Measurements from ENCODE around the gene FSTL5.
"Not testable (repeated sequence)": the region's sequence is repeated elsewhere in the genome, so short reads cannot be mapped to it uniquely, and the experiment has no call there.

FSTL5 gene

DNA sequence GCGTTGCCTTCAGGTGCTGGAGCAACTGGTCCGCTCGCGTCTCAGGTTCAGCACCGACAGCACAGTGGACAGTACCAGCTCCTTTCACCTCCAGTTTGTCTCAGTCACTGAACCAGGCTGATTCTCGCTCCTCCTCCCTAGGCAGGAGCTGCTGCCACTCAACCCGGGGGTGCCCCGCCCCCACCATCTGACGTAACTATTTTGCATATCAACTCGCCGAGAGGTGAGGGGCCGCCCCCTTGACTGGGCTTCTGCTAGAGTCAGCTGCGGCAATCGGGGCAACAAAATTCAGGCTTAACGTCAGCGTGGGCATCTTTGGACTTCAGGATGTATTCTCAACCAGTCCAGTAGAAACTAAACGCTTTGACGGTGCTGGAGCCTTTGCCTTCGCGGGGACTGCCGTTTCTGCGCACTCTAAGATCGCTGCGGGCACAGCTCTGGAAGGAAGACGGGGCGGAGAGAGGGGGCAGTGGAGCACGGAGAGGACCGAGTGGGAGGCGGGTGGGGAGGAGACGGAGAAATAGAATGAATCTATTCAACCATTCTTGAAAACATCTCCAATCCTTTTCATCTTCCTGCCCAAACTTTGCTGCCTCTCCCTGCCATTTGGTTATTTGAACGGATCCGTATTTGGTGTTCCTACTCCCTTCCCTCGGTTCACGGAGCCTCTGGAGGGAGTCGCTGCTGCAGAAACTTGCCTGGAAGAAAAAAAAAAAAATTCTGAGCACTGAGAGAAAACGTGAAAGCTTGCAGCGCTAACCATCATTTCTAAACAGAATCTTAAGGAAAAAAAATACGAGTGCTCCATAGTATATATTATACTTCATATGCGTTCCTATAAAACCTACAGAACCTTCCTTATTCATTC is at the start of gene FSTL5:
Gene FSTL5 (minus strand): TSS at position 109 of the 868 bp plus-strand sequence. CDS start 52,604 bp downstream, outside the sequence.
- DNase-seq (ENCODE audit: low read depth), result peak; percentile 13

DNA sequence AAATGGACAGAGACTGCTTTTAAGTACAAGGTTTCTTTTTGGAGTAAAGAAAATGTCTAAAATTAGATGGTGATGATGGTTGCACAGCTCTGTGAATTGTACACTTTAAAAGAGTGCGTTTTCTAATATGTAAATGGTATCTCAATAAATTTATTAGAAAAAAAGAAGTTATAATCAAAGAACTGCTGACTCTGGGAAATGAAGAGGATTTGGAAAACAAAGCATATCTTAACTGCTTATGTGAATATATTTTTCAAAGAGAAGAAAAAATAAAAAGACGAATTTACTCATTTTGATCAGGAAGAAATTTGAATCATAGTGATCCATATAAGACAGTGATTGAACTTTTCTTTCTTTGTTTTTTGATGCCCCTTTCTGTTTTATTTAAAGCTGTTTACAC is 45.9 kb upstream of the FSTL5 start:
- no peak for DNase-seq (ENCODE audit: low read depth)

- not testable (repeated sequence) for DNase-seq (ENCODE audit: low read depth)
Observed at GRCh38 chr4:162203478-162203877, 39.7 kb upstream of the FSTL5 start.

- no peak for DNase-seq (ENCODE audit: low read depth)
Observed at GRCh38 chr4:162201673-162202072, 37.9 kb upstream of the FSTL5 start.

DNA sequence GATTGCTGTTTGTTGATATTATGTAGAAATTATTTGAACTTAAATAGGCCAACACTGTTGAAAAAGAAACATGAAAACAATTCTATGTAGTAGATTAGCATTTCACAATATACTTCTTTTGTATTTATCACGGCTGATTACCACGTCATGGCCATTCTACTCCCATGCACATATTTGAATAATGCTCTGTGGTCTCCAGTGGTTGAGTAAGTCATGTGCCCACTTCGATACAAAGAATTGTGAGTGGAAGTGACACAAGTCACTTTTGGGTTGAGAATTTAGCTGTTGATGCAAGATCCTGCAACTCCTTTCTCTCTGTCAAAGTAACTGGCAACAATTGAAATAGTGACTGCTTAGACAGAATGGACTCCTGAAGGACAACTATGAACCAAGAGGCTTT is 6.7 kb upstream of the FSTL5 start:
- no peak for DNase-seq (ENCODE audit: low read depth)

DNA sequence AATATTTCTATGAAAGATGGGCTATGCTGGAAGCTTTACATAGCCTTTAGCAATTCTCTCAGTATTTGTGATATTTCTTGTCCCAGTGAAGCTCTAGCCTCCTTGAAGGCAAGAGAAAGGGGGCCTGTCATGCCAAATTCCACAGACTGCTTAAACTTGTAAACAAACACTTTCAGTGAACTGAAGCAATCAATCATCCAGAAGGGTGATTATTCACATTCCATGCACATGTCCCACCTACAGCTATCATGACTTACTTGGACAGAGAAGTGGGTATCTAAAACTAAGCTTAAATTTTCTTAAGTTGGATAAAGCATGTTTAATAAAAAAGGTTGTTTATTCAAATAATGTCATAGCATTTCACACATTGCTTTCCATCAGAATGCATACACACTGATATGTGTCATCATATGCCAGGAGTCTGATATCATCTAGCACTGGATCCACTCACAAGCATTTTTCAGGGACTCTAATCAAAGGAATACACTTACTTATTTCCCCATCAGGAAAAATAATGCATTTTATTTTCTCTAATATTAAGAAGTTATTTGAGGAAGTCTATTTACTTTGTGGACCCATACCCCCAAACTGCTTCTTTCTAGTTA is 1.2 kb upstream of the FSTL5 start:
- DNase-seq (ENCODE audit: low read depth), result no peak

- DNase-seq (ENCODE audit: low read depth), result no peak
Observed at GRCh38 chr4:162162672-162163071, 1.1 kb downstream of the FSTL5 start.

DNA sequence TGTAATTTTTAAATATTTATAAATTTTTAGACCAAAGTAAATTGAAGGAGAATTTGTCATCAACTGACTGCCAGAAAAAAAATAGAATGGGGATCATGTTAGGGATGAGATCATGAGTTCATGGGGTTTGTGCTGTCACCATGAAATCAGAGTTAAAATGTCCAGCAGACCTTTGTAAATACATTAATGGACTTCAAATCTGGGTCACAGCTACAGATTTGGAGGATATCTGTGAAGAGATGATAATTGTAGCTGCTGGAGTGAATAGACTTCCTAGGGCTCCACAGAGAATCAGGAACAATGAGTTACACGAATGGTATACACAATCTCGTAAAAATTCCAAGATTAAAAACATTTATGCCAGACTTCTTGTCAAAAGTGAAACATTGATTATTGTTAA is 6.6 kb downstream of the FSTL5 start:
- DNase-seq (ENCODE audit: low read depth), result no peak

DNA sequence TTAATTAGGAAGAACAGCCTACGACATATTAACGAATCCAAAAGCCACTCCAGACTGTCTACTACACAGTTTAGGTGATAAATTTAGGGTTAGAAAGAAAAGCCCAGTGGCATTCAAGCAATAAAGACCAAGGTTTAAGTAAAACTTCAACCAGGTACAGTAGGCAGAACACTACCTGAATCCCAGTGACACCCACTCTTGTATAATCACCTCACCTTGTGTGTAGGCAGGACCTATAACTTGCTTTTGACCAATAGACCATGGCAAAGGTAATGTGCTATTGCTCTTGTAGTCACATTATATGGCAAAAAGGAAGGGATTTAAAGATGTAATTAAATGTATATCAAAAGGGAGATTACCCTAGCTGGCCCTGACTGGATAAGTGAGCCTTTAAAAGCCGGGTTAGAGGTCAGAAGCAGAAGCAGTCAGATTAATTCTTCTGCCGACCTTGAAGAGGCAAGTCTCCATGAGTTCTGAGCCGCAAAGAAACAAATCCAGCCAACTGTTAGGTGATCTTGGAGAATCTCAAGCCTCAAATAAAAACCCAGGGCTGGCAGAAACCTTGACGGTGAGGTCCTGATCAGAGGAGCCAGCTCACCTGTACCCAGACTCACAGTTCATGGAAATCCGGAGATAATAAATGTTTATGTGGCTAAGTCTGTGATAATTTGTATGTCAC is 8.8 kb downstream of the FSTL5 start:
- DNase-seq (ENCODE audit: low read depth), result no peak

- DNase-seq (ENCODE audit: low read depth), result no peak
Observed at GRCh38 chr4:162151850-162152249, 11.9 kb downstream of the FSTL5 start.

DNA sequence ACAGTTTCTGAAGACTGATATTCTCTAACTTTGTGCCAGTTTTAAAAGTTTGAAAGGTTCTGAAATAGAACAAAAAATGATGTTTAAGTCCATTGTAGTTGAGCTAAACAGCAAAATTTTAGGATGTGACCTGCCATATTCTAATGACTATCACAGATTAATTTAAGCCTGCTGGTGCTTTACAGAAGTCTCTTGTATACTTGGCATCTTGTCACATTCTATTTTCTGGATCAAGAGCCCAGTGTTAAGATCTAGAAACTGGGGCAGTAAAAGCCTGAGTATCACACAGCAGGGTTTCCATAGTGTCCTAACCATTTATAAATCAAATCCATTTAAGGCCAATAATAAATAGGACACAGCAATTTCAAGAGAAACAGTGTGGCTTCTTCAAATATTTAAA is 12.4 kb downstream of the FSTL5 start:
- no peak for DNase-seq (ENCODE audit: low read depth)

DNA sequence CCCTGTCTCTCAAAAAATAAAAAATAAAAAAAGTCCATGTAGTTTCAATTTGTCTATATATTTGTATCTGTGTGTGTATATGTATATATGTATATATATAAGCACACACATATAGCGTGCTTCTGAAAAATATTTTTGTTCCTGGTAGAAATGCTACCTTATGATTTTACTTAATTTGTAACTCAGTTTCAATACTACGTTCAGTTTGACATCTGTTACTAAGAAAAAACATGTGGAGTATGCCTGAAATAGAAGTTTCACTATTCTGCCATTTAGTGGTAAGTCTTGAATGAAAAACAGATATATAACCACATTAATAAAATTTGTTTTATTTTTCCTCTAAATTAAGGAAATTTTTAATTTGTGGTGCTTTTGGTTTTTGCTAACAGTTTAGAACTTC is 14.2 kb downstream of the FSTL5 start:
- DNase-seq (ENCODE audit: low read depth), result no peak

DNA sequence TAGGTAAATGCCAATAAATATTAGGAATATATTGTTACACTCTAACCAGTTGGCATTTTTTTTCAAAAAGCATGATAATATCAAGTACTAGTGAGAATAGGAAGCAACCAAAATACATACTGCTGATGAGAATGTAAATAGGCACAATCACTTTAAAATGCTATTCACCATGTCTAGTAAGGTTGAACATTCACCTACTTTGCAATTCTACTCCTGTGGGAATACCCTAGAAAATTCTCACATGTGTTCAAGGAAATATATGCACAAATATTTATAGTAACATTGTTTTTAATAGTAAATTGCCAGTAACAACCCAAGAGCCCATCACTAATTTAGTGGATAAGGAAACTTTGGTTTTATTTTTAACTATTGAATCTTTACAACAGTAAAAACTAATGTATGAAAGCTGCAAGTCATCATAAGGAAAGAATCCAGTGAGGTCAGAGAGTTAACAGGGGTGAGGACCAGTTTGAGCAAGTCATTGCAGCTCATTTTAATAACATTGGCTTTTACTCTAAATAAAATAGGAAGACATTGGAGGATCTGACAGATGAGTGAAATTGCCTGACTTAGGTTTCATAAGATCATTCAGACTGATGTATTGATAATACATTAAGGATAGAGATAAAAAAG is 23.6 kb downstream of the FSTL5 start:
- DNase-seq (ENCODE audit: low read depth), result no peak

GRCh38 chr4:162139412-162139811 is 24.4 kb downstream of the FSTL5 start:
- no peak for DNase-seq (ENCODE audit: low read depth)

GRCh38 chr4:162131256-162131655 is 32.5 kb downstream of the FSTL5 start:
- DNase-seq (ENCODE audit: low read depth), result no peak

GRCh38 chr4:162126729-162127128 is 37.1 kb downstream of the FSTL5 start:
- no peak for DNase-seq (ENCODE audit: low read depth)

GRCh38 chr4:162117051-162117450 is 46.7 kb downstream of the FSTL5 start:
- DNase-seq (ENCODE audit: low read depth), result no peak

DNA sequence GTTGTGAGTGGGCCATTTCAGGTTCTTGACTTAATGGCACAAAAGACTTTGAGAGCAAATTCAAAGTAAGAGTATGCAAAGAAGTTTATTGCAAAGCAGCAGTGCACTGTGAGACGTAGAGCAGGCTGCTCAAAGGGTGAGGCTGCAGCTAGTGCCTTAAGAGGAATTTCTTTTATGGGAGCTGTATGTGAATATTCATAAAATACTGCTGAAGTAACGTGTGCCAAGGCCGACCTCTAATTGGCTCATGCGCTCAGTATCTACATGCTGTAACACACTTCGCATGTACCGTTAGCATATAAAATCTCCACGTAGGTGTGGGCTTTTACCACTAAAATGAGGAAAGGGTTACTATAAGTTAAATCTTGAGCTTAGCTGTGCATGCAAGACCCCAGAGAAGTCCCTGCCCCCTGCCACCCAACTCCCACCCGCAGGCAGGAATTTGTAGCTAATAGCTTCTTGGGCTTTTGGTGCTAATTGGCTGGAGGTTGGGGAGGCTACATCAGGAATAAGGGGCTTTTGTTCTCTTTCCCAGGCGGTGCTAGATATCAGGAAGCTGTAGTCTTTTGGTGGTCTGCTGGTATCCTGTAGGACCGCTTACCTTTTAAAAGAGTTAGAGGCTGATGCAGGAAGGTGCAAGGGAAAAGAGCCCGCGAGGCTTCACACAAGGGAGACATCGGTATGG is 47.6 kb downstream of the FSTL5 start:
- no peak for DNase-seq (ENCODE audit: low read depth)

- DNase-seq (ENCODE audit: low read depth), result no peak
Observed at GRCh38 chr4:162115333-162115732, 48.5 kb downstream of the FSTL5 start.

DNA sequence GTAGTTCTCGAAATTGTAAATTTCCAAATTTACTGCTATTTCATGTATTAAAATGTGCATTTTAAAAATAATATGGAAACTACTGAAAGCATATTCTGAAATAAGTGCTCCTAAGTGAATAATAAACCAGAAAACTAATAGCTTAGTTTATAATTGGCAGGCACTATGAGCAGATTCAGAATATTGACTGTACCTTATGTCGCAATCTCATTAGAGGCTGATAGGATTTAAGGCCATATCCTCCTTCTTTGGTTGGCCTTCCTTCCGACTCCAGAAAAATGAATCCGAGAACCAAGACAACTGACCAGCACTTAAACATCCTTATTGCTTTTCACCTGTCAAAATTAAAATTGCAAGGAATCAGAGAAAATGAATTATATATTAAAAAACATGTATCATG is 52.7 kb downstream of the FSTL5 start:
- no peak for DNase-seq (ENCODE audit: low read depth)

DNA sequence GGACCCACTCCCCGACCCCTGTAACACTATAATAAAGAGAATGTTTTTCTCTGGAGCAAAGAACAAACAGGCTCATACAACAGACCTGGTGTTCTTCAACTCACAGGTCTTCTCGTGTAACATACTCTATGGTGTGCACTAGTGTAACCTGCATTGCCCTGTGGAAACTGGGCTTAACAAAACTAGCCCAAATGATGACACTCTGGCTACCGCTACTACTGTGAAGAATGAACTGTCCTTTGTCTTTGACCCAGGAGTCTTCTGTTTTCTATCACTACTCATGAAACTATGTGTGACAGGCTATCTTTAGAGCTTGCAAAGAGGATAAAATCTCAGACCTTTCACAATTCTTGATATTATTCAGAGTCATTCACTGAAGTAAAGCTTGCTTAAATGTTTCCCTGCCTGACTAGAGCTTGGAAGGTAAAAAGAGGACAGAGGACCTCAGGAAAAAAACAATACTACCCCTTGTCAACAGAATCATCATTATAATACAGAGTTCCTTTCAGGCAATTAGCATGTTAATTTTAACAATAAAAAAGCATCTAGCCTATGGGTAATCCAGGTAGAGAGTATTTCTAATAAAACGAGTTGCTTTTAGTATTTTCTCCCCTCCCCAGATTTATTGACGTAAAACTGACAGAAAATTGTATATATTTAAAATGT is 59.2 kb downstream of the FSTL5 start:
- no peak for DNase-seq (ENCODE audit: low read depth)

Data from stimulated activated CD8-positive, alpha-beta memory T cell treated with anti-CD3 and anti-CD28 coated beads, Interleukin-4, amount 100 ng/mL, for 24 hours (primary cell).